IMR-90 (cell line): ENCODE results near the gene AP2B1.

Experiments used
- BHLHE40 ChIP-seq: fragments of 150-350 bp; IDR thresholded peaks from 2 replicates; pipeline ENCODE4 v1.6.1; 2016; ENCODE audit warnings: mild to moderate bottlenecking, low read depth, low read length
- CEBPB ChIP-seq: IDR thresholded peaks from 2 replicates; pipeline ENCODE4 v1.6.1; 2012; ENCODE audit warnings: low read depth, low read length, improper control_type of control experiment
- CHD1 ChIP-seq: IDR thresholded peaks from 2 replicates; pipeline ENCODE4 v1.6.1; 2012; ENCODE audit warnings: low read depth, low read length, improper control_type of control experiment
- ELK1 ChIP-seq: fragments of 150-350 bp; IDR thresholded peaks from 2 replicates; pipeline ENCODE4 v1.6.1; 2016; ENCODE audit warnings: low read depth, mild to moderate bottlenecking, low read length, moderate library complexity, borderline replicate concordance
- FOS ChIP-seq: fragments of 150-350 bp; IDR thresholded peaks from 2 replicates; pipeline ENCODE4 v1.6.1; 2016; ENCODE audit warnings: low read depth, low read length
- MAZ ChIP-seq: IDR thresholded peaks from 2 replicates; pipeline ENCODE4 v1.6.1; 2012; ENCODE audit warnings: low read depth, mild to moderate bottlenecking, low read length, improper control_type of control experiment, moderate library complexity, borderline replicate concordance
- MXI1 ChIP-seq: IDR thresholded peaks from 2 replicates; pipeline ENCODE4 v1.6.1; 2012; ENCODE audit warnings: low read depth, mild to moderate bottlenecking, low read length, moderate library complexity, borderline replicate concordance
- NFE2L2 ChIP-seq: fragments of 150-350 bp; IDR thresholded peaks from 2 replicates; pipeline ENCODE4 v1.6.1; 2016; ENCODE audit warnings: low read depth, mild to moderate bottlenecking, low read length
- POLR2A ChIP-seq: IDR thresholded peaks from 2 replicates; pipeline ENCODE4 v1.6.1; 2012; ENCODE audit warnings: mild to moderate bottlenecking, low read depth, low read length
- RCOR1 ChIP-seq: IDR thresholded peaks from 2 replicates; pipeline ENCODE4 v1.6.1; 2012; ENCODE audit warnings: mild to moderate bottlenecking, low read length, improper control_type of control experiment; ENCODE audit not compliant: insufficient replicate concordance
- RFX5 ChIP-seq: IDR thresholded peaks from 2 replicates; pipeline ENCODE4 v1.8.0; 2012; ENCODE audit warnings: low read depth, mild to moderate bottlenecking, low read length, moderate library complexity
- USF2 ChIP-seq: fragments of 150-350 bp; IDR thresholded peaks from 2 replicates; pipeline ENCODE4 v1.6.1; 2017; ENCODE audit warnings: mild to moderate bottlenecking, antibody characterized with exemption, low read length, low read depth
- TF ChIP-seq, protein P1 (sequence below): conservative IDR thresholded peaks from 2 replicates; pipeline ENCODE4 v1.5.1; 2012; ENCODE audit warnings: mild to moderate bottlenecking, low read depth, low read length, improper control_type of control experiment

DNA sequence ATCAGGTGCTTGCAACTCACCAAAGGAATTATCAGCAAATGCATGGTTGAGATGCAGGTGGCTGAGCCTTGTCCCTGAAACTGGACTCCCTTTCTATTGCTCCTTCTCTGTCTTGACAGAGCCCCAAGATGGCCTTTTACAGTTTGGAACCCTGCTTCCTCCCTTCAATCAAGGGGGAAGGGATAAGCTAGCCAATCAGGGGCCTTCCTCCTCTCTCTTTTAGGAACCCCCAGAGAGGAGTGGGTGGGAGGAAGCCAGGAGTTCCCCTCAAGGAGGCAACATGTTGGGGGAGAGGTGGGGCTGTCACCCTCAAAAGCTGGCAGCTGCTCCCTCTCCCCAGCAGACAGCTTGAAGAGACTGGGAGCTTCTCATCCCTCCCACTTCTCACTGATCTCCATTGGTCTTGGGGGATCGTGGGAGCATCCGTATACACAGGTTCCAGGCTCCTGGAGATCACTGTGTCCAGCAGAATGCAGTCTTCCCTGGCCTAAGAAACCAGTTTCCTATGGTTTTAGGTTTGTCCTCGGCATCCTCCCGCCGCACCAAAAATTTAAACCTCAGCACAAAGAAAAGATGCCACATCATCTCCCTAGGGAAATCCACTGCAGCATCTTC is 151.5 kb downstream of the AP2B1 start:
- TF ChIP-seq, protein P1, sequence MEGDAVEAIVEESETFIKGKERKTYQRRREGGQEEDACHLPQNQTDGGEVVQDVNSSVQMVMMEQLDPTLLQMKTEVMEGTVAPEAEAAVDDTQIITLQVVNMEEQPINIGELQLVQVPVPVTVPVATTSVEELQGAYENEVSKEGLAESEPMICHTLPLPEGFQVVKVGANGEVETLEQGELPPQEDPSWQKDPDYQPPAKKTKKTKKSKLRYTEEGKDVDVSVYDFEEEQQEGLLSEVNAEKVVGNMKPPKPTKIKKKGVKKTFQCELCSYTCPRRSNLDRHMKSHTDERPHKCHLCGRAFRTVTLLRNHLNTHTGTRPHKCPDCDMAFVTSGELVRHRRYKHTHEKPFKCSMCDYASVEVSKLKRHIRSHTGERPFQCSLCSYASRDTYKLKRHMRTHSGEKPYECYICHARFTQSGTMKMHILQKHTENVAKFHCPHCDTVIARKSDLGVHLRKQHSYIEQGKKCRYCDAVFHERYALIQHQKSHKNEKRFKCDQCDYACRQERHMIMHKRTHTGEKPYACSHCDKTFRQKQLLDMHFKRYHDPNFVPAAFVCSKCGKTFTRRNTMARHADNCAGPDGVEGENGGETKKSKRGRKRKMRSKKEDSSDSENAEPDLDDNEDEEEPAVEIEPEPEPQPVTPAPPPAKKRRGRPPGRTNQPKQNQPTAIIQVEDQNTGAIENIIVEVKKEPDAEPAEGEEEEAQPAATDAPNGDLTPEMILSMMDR = no peak
- TF ChIP-seq POLR2A (no peak), BHLHE40 (no peak), MAZ (no peak), NFE2L2 (no peak), CHD1 (no peak), CEBPB (no peak), ELK1 (no peak), FOS (no peak), RFX5 (no peak), USF2 (no peak), RCOR1 (no peak), MXI1 (no peak)
